Tibial nerve (tissue), 3 donors: ENCODE measurements around the gene RAB10.

Experiments used
- POLR2A ChIP-seq, 2 donors: fragments of 450-650 bp; IDR thresholded peaks; one replicate each; pipeline ENCODE4 v1.6.1; 2017; ENCODE audit warnings: antibody characterized with exemption in 2 of 2, mild to moderate bottlenecking in 2 of 2, moderate library complexity in 2 of 2
- TF ChIP-seq, protein P1 (sequence below), 5 experiments: fragments of 200-600 bp in 3 of 5; fragments of 450-650 bp in 2 of 5; sonication (generic) in 3 of 5; IDR thresholded peaks; one replicate each; pipeline ENCODE4 v1.5.1; 2016 to 2019; ENCODE audit warnings: antibody characterized with exemption in 5 of 5, mild to moderate bottlenecking in 3 of 5, moderate library complexity in 2 of 5

GRCh38 chr2:26164231-26164630 is 130.3 kb downstream of the RAB10 start:
- TF ChIP-seq, protein P1, sequence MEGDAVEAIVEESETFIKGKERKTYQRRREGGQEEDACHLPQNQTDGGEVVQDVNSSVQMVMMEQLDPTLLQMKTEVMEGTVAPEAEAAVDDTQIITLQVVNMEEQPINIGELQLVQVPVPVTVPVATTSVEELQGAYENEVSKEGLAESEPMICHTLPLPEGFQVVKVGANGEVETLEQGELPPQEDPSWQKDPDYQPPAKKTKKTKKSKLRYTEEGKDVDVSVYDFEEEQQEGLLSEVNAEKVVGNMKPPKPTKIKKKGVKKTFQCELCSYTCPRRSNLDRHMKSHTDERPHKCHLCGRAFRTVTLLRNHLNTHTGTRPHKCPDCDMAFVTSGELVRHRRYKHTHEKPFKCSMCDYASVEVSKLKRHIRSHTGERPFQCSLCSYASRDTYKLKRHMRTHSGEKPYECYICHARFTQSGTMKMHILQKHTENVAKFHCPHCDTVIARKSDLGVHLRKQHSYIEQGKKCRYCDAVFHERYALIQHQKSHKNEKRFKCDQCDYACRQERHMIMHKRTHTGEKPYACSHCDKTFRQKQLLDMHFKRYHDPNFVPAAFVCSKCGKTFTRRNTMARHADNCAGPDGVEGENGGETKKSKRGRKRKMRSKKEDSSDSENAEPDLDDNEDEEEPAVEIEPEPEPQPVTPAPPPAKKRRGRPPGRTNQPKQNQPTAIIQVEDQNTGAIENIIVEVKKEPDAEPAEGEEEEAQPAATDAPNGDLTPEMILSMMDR (IDR thresholded peaks at IDR 0.05), result no peak
- no peak for TF ChIP-seq POLR2A (IDR thresholded peaks at IDR 0.05)
